NT2/D1 (cell line): ENCODE data around the gene RAB3IL1.
"Not testable (repeated sequence)": the region's sequence is repeated elsewhere in the genome, so short reads cannot be mapped to it uniquely, and the experiment has no call there.

Source experiments
- SUZ12 ChIP-seq: IDR thresholded peaks from 2 replicates; pipeline ENCODE4 v1.6.1; 2011; ENCODE audit not compliant: insufficient read length, insufficient read depth; ENCODE audit errors: extremely low read depth
- YY1 ChIP-seq: IDR thresholded peaks from 2 replicates; pipeline ENCODE4 v1.6.1; 2011; ENCODE audit not compliant: insufficient read length, insufficient read depth
- ZNF274 ChIP-seq: IDR thresholded peaks from 2 replicates; pipeline ENCODE4 v1.6.1; 2011; ENCODE audit warnings: mild to moderate bottlenecking, low read depth, low read length

DNA sequence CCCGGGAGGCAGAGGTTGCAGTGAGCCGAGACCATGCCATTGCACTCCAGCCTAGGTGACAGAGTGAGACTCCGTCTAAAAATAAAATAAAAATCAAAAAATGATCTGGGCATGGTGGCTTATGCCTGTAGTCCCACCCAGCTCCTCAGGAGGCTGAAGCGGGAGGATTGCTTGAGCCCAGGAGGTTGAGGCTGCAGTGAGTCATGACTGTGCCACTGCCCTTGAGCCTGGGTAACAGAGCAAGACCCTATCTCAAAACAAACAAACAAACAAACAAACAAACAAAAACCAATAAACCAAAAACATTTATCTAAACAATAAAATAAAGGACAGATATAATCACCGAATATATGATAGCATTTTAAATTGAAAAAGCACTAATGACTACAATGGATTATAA is 36.3 kb upstream of the RAB3IL1 start:
- TF ChIP-seq YY1, ZNF274, SUZ12: not testable (repeated sequence)
